SU-DHL-6 (cell line): ENCODE results near the gene MELK.

Experiments
- EZH2phosphoT487 ChIP-seq: fragments of 200-600 bp; sonication (generic), shearing (Covaris generic); conservative IDR thresholded peaks from 2 replicates; pipeline ENCODE4 v1.6.1; 2018; ENCODE audit warnings: mild to moderate bottlenecking, antibody characterized with exemption, low read length, moderate library complexity, mixed read lengths
- TF ChIP-seq, protein P1 (sequence below): fragments of 200-600 bp; sonication (generic); IDR thresholded peaks from one replicate; pipeline ENCODE4 v1.5.1; 2017; ENCODE audit warnings: antibody characterized with exemption, mild to moderate bottlenecking, low read length, moderate library complexity; ENCODE audit not compliant: insufficient read depth, poor library complexity, severe bottlenecking

DNA sequence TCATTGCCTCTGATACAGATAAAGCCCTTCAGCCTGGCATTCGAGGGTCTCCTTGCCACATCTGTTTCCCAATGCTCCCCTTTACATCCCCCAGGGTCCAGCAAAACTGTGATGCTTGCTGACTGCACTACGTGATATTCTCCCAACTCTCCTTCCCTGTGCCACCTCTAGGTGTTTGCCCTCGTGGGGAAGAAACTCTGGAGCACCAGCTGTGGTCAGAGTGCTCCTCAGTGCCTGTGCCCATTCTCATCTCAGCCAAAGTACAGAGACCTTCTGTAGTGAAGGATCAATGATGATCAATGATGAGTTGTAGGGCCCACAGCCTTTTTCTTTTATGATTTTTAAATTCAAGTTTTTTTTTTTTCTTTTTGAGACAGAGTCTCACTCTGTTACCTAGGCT lies 40.3 kb upstream of the MELK start:
- TF ChIP-seq, protein P1, sequence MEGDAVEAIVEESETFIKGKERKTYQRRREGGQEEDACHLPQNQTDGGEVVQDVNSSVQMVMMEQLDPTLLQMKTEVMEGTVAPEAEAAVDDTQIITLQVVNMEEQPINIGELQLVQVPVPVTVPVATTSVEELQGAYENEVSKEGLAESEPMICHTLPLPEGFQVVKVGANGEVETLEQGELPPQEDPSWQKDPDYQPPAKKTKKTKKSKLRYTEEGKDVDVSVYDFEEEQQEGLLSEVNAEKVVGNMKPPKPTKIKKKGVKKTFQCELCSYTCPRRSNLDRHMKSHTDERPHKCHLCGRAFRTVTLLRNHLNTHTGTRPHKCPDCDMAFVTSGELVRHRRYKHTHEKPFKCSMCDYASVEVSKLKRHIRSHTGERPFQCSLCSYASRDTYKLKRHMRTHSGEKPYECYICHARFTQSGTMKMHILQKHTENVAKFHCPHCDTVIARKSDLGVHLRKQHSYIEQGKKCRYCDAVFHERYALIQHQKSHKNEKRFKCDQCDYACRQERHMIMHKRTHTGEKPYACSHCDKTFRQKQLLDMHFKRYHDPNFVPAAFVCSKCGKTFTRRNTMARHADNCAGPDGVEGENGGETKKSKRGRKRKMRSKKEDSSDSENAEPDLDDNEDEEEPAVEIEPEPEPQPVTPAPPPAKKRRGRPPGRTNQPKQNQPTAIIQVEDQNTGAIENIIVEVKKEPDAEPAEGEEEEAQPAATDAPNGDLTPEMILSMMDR = no peak
- TF ChIP-seq EZH2phosphoT487 = no peak
